Measurements from ENCODE around the gene ZCCHC14. TPM values are rescaled to one million over a fixed set of nuclear protein-coding genes. Genes with fewer than 3 reads are reported as not detected.
A peak's percentile ranks its signal among the peaks of the same experiment; 100 is the strongest.

The ZCCHC14 gene
- total and polyA plus RNA-seq, 2 of the 13 experiments (the other 11 are each of a cell fraction or from before 2014, with no cell fraction given), result 12.4 to 12.5 TPM

DNA sequence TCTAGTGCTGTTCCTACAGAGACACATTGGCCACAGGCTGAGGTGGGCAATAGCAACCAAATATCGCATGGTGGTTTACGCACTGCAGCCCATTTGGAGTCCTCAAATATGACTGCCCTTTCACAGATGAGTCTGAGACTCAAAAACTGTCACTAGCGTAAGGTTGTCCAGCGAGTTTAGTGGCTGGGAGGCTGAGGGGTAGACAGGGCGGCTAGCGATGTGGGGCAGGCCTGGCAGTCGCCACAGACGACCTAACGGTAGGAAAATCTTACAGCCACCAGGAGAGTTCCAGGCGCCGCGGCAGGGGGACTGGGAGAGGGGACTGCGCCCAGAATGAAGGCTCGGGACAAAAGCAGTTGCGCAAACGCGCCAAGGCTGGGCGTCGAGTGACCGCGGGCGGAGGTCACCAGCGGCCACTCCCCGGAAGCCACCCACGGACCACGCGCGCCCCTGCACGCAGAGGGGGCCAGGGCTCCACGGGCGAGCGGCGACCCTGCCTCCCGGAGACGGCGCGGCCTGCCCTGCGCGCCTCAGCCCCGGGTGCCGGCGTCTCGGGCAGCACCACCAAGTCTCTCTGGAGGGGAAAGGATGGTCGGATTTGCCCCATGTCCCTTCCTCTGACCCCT, 101.4 kb downstream of the ZCCHC14 start (continued):
- TF ChIP-seq, protein P1, sequence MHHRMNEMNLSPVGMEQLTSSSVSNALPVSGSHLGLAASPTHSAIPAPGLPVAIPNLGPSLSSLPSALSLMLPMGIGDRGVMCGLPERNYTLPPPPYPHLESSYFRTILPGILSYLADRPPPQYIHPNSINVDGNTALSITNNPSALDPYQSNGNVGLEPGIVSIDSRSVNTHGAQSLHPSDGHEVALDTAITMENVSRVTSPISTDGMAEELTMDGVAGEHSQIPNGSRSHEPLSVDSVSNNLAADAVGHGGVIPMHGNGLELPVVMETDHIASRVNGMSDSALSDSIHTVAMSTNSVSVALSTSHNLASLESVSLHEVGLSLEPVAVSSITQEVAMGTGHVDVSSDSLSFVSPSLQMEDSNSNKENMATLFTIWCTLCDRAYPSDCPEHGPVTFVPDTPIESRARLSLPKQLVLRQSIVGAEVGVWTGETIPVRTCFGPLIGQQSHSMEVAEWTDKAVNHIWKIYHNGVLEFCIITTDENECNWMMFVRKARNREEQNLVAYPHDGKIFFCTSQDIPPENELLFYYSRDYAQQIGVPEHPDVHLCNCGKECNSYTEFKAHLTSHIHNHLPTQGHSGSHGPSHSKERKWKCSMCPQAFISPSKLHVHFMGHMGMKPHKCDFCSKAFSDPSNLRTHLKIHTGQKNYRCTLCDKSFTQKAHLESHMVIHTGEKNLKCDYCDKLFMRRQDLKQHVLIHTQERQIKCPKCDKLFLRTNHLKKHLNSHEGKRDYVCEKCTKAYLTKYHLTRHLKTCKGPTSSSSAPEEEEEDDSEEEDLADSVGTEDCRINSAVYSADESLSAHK (CRISPR knock-in tag; IDR thresholded peaks at IDR 0.05; ENCODE audit: borderline replicate concordance), result 0 out of 2 replicates have a peak, but pooled peaks have one; percentile 2
- TF ChIP-seq SKIL (CRISPR knock-in tag; IDR thresholded peaks at IDR 0.05; ENCODE audit: borderline replicate concordance), result 0 out of 2 replicates have a peak, but pooled peaks have one; percentile 46
- TF ChIP-seq ARNT2 (CRISPR knock-in tag; IDR thresholded peaks at IDR 0.05; ENCODE audit: low read depth), result peak; percentile 0
- TF ChIP-seq ASH2L (IDR thresholded peaks at IDR 0.05; ENCODE audit: insufficient read length, low read depth, low read length), result peak; percentile 79
- 0 out of 2 replicates have a peak, but pooled peaks have one; percentile 0 for TF ChIP-seq KAT8 (CRISPR knock-in tag; IDR thresholded peaks at IDR 0.05)
- no peak for TF ChIP-seq ZFP37 (CRISPR knock-in tag; IDR thresholded peaks at IDR 0.05; ENCODE audit: borderline replicate concordance)
- no peak; the same call in 1 of the 2 replicates for TF ChIP-seq HINFP (CRISPR knock-in tag; IDR thresholded peaks at IDR 0.05; ENCODE audit: low read depth)
- peak; percentile 77 for TF ChIP-seq MYPOP (CRISPR knock-in tag; IDR thresholded peaks at IDR 0.05)
- TF ChIP-seq POLR2A (IDR thresholded peaks at IDR 0.05; ENCODE audit: insufficient read depth in 1 of 2, low read depth in 2 of 2, low read length in 2 of 2), result peak in 1 of 2 experiments; percentile 70; a peak in 1 of 4 replicates
- TF ChIP-seq TARDBP (CRISPR knock-in tag; IDR thresholded peaks at IDR 0.05), result peak; percentile 11; the same call in 1 of the 2 replicates
- TF ChIP-seq EP300 (IDR thresholded peaks at IDR 0.05; ENCODE audit: low read depth in 2 of 2, low read length in 2 of 2), result peak in 1 of 2 experiments; percentile 79; a peak in 2 of 4 replicates
- TF ChIP-seq EP300 (CRISPR knock-in tag; IDR thresholded peaks at IDR 0.05; ENCODE audit: borderline replicate concordance), result no peak
- 0 out of 2 replicates have a peak, but pooled peaks have one; percentile 35 for TF ChIP-seq FLYWCH1 (CRISPR knock-in tag; IDR thresholded peaks at IDR 0.05)
- TF ChIP-seq ZFP82 (CRISPR knock-in tag; IDR thresholded peaks at IDR 0.05; ENCODE audit: borderline replicate concordance), result peak; percentile 59; the same call in 1 of the 2 replicates
- 0 out of 2 replicates have a peak, but pooled peaks have one; percentile 6 for TF ChIP-seq TEF (CRISPR knock-in tag; IDR thresholded peaks at IDR 0.05)
- no peak for TF ChIP-seq STAT5B (CRISPR knock-in tag; IDR thresholded peaks at IDR 0.05)
- TF ChIP-seq LCORL (IDR thresholded peaks at IDR 0.05), result no peak
- peak; percentile 13 for TF ChIP-seq LCORL (CRISPR knock-in tag; IDR thresholded peaks at IDR 0.05)
- TF ChIP-seq, protein P2, sequence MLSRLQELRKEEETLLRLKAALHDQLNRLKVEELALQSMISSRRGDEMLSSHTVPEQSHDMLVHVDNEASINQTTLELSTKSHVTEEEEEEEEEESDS (CRISPR knock-in tag; IDR thresholded peaks at IDR 0.05; ENCODE audit: borderline replicate concordance), result 0 out of 2 replicates have a peak, but pooled peaks have one; percentile 61
- no peak for TF ChIP-seq SRSF1 (optimal IDR thresholded peaks at IDR 0.05; ENCODE audit: low read depth, low read length)
- TF ChIP-seq AGO2 (optimal IDR thresholded peaks at IDR 0.05; ENCODE audit: low read depth, low read length), result peak; percentile 91

Data from HepG2 (cell line).